Stimulated activated CD4-positive, alpha-beta T cell treated with anti-CD3 and anti-CD28 coated beads, TNF-alpha, amount 100 ng/mL, for 48 hours (primary cell): ENCODE results near the gene FOSL1.
A peak's percentile ranks its signal among the peaks of the same experiment; 100 is the strongest.

ENCODE experiments used
- DNase-seq, 3 donors: peaks; one replicate each; pipeline ENCODE4 v3.0.0-alpha.2; 2020; ENCODE audit warnings: low read depth in 3 of 3

The FOSL1 gene

DNA sequence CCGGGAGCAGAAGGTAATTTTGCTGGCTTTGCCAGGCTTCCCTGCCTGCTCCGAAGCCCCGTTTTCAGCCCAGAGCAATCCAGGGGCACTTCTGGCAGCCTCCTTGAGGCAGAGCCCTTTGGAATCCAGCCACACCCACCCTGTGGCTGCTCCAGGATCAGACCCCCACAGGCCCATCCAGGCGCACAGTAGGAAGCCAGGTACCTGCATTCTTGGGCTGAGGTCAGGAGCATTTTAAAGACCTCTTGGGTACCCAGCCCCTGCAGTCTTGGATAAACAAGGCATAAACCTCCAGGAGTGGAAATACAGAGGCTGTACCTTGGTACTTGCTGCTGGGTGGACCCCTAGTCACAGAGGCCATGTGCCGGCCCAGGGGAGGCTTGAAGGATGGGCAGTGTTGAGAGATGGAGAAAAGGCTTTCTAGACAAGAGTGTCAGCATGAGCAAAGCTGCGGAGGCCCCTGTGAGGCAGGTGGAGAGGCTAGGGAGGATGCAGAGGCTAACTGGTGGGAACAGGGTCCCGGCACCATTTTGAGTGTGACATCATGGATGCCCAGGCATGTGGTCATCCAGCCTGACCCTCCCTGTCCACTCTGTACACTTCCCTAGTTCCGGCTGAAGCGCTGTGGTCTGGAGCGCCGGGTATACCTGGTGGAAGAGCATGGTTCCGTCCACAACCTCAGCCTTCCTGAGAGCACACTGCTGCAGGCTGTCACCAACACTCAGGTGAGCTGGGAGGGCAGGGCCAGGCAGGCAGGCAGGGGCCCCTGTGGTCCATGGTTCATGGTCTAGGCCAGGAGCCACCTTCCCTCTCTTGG lies 36.1 kb downstream of the FOSL1 start:
- no peak for DNase-seq

- DNase-seq: no peak
These were observed 37.0 kb downstream of the FOSL1 start for GRCh38 chr11:65862941-65863888.

DNA sequence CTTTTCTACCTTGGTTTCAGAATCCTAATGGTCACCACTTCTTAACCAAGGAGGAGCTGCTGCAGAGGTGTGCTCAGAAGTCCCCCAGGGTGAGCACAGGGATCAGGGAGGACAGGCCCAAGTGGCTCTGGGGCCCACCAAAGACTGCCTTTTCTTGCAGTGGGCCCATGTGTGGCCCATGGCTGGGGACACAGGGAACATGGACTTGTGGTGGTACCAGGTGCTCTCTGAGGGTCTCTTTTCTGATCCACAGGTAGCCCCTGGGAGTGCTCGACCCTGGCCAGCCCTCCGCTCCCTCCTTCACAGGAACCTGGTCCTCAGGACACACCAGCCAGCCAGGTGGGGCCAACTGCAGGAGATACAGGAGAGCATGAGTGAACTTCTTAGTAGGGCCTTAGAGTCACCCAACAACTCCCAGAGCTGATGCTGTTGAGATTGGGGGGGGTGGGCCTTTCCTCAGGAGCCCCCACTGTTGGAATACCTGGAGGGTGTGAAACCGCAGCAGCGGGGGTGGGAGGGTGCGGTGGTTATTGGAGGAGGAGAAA lies 37.9 kb downstream of the FOSL1 start:
- no peak for DNase-seq

- no peak for DNase-seq
These were observed 38.5 kb downstream of the FOSL1 start for GRCh38 chr11:65861533-65862183.

GRCh38 chr11:65861165-65861505 lies 39.1 kb downstream of the FOSL1 start:
- no peak for DNase-seq

GRCh38 chr11:65860278-65861164 lies 39.7 kb downstream of the FOSL1 start, which contains the start of gene MUS81:
Gene MUS81 (plus strand): TSS chr11:65860433. CDS start chr11:65860754, 321 bp downstream.
- DNase-seq: peak; percentile 93 to 97 (median 94)

DNA sequence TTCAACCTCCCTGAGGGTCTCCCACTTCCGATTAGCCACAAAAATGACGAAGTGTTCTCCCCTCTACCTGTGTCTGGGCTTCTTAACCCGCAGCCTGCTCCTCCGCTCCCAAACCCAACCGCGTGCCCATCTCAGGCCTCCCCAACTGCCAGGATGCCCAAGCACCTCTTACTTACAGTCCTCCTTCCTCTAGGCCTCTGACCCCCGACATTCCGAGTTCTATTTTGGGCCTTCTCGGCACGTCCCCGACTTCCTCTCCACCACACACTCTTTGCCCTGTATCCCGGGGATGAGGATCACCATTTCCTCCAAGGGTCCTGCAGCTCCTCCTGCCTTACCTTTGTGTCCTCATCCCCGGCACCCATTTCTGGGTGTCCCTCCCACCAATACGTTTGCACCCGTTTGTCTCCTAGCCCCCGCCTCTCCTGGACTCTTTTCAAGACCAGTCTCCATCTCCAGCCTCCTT lies 40.3 kb downstream of the FOSL1 start:
- DNase-seq: no peak

- peak; percentile 96 to 99 (median 99) for DNase-seq
These were observed 40.9 kb downstream of the FOSL1 start for GRCh38 chr11:65859095-65859811.

DNA sequence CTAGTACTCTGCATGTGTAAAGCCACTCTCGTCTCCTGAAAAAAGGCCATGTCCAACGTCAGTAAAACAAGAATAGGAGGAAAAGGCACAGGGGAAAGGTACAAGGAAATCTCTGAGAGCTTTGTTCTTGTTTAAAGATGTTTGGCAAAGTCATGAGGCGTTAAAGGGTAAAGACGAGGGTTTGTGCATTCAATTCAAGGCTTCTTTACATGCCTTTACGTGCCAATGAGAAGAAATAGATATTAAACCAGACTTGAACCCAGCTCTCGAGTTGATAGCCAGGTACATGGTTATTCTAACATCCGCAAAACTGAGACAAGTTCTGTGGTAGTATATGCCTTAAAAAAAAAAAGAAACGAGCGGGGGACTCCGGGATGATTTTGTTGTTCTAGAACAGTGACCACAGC lies 41.5 kb downstream of the FOSL1 start:
- no peak for DNase-seq

DNA sequence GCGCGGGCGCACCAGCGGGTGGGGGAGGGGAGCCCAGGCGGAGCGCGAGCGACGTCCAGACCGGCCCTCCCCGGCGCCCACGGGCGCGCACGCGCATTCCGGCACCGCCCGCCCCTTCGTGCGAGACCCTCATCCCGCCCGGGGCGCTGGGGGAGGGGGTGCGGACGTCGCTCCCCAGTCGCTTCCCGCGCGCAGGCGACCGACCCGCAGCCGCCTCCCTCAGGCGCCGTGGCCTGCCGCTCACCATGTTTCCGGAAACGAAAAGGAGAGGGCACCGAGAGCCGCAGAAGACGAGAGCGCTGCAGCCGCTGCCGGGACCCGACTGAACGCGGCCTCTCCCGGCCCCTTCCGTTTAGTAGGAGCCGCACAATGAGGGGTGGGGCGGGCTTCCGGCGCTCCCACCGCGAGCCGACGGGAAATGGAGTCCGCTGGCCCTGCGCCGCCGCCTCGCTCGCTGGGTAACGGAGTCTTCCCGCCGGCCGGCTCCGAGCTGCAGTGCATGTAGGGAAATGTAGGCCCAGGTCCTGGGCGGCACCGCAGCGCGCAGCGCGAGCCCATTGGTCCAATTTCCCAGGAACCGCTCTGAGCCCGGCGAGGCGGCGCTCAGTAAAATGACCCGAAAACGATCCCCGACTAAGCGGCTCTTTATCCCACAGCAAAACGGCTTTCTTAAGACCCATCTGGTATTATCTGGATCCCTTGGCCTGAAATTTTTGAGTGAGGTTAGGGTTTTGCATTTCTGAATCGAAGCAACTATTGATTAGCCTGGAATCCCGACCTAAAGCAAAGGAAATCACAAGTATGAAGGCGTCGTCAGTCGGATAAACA lies 42.1 kb downstream of the FOSL1 start, which contains the start of gene CFL1:
CFL1 (minus strand) TSS at position 328 of the 828 bp plus-strand sequence; CDS start at position 247, 81 bp downstream.
- DNase-seq: peak; percentile 94 to 98 (median 96)

GRCh38 chr11:65857500-65857852 lies 42.7 kb downstream of the FOSL1 start:
- DNase-seq: peak in 1 of 3 donors; percentile 32

DNA sequence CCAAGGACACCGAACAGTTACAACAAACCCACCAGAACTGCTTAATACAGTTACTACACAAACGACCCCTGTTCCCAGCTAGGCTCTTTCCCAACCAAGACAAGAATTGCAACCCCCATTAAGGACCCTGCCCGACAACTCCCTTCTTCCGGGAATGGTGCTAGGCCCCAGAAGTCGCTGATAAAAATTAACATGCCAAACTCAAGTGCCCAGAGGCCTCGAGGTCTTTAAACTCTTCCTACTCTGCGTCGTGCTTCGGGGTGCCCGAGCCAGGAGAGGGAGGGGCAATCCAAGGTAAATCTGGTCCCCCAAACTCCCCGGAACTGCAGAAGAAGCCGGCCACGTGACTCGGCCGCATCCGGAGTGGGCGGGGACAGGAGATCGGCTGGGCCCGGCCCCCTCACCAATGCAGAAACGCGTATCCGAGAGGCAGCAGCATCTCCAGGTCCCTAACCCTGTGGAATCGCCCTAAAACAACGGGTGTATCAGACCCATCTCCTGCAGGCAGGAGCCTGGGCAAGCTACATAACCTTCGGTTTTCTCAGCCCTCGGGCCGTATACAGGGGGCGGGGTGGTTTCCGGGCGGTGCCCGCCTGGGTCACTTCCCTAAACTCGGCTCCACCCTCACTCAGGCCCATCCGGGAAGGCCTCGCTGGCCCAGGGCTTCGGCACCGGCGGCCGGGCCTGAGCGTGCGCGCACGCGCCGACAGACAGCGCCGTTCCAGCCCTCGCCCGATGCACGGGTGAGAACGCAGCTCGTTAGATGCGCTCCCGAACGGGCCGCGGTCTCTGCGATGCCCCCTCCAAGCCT lies 43.3 kb downstream of the FOSL1 start:
- DNase-seq: peak; percentile 65 to 83 (median 72)

DNA sequence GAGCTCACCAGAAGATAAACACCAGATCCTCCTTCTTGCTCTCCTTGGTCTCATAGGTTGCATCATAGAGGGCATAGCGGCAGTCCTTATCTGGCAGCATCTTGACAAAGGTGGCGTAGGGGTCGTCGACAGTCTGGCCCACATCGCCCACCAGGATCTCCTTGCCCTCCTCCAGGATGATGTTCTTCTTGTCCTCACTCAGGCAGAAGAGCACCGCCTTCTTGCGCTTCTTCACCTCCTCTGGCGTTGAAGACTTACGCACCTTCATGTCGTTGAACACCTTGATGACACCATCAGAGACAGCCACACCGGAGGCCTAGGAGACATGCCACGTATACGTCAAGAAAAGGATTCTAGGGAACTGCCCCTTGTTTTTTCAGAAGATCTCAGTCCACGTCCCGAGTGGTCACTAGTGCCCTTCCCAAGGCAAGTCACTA lies 44.2 kb downstream of the FOSL1 start:
- no peak for DNase-seq

GRCh38 chr11:65854852-65855837 lies 45.0 kb downstream of the FOSL1 start:
- DNase-seq: no peak

- no peak for DNase-seq
These were observed 46.0 kb downstream of the FOSL1 start for GRCh38 chr11:65854161-65854592.

DNA sequence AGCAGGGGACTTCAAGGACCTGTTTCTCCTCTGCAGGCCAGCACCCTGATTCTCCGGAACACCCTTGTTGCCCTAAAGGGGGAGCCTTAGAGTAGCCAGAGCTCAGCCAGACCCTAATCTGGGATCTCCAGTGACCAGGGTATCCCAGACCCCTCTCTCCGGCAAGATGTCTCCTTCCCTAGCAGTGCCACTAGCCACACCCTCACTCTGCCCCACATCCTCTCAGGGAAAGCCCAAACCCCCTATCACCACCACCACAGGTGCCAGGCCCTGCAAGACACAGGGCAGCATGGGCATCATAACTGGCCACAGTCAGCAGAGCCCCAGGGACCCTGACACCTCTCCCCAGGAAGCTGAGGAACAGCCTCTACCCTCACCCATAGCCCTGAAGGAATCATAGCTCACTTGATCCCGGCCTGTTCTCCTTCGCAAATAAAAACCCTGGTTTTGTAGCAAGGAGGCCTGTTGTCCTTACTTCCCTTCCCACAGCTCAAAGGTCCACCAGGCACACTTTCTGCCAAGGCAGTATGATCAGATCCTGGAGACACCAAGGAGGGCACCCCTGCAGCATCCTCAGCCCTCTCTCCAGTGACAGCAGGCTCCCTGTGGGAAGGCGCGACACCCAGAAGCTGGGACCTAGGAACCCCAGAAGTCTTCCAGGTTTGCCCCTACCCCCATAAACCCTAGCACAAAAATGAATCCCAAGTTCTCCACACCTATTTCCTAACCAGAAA lies 46.8 kb downstream of the FOSL1 start:
- DNase-seq: no peak
